Measurements from ENCODE around the gene GJD2.
A peak's percentile ranks its signal among the peaks of the same experiment; 100 is the strongest.

GJD2 gene

DNA sequence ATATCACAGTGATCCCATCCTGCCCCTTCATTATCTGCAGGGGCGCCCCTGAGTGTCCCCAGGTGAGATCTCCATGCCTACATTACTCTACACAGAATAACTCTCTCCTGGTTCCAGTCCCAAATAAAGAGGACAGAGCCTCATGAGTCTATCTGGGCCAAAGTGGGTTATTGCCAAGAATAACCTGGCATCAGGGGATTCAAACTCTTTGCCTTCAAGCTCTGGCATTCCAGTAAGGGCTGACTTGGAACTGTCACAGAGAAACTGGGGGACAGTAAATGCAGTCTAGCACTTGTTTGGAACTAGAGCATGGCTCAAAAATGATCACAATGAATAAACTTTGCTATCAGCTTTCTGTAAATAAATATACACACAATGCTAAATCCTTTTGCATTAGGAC, 30.3 kb downstream of the GJD2 start:
- DNase-seq (ENCODE audit: low spot score): no peak

DNA sequence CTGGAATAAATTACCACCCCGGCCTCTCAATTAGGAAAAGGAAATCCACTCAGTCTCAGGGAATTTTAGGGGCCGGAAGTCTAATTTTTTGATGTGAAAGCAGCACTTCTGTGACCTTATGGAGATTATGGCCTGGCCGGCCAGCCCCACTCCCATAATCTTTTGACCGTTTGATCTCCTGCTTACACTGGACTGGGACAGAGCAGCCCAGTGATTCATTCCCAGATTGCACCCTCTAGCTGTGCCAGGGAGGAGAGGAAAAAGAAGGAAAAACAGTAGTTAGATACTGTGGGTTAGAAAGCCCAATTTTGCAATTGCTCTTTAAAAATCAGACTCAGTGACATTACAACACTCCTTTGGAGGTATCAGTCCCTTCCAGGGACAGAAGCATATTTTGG, 32.4 kb downstream of the GJD2 start:
- no peak for DNase-seq (ENCODE audit: low spot score)

GRCh38 chr15:34721802-34722438, 32.9 kb downstream of the GJD2 start:
- no peak for DNase-seq (ENCODE audit: low spot score)

DNA sequence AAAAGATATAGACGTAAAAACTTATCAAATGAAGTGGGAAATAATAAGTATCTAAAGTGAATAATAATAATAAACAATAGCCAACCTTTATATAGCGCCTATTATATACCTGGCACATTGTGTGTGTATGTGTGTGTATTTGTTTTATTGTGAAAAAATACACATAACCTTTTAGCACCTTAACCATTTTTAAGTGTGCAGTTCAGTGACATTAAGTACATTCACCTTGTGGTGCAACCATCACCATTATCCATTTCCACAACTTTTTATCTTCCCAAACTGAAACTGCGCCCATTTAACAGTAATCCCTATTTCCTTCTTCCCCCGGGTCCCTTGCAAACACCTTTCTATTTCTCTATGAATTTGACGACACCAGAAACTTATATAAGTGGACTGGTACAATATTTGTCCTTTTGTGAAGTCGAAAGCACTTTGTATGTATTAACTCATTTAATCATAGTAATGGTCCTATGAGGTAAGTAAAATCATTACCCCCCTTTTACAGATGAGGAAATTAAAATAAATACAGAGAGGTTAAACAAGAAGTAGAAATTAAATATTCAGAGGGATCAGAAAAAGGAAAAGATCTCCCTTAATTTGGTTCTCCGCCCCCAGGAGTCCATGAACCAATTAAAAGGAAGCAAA, 33.5 kb downstream of the GJD2 start:
- DNase-seq (ENCODE audit: low spot score): no peak

DNA sequence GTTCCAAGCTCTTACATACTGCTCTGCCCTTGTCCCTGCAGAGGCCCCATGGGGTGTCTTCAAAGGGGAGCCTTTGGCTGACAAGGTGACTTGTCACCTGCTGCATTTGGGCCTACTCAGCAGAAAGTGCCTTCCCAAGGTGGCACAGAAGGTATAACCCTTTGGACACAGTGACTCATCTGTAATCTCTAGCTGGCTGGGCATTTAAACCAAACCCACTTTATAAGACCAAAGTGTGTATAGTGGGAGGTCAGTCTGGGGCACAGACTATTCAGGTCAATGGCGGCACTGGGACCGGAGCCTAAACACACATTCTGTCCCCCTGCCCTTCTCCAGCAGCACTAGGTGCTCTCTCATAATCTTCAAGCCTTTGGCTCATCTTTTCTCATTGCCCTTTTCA, 35.1 kb downstream of the GJD2 start:
- DNase-seq (ENCODE audit: low spot score): no peak

GRCh38 chr15:34718681-34719665, 35.8 kb downstream of the GJD2 start:
- DNase-seq (ENCODE audit: low spot score): no peak

DNA sequence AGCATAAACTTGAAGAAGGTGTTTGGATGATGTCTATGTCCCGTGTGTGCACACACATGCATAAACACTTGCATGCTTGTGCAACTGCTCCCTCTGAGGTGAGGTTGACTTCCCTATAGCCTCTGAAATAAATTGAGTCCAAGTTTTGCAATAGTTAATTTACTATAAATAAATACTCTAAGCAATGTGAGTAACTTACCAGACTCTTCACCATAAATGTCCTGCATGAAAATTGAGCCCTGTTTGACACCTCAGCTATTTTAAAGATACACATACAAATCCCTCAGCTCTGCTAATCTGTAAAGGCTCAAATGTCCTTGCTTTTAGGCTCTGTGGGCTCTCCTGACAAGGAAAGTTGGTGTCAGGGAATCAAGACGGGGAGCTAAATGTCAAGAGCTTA, 37.1 kb downstream of the GJD2 start:
- DNase-seq (ENCODE audit: low spot score): no peak

- no peak for DNase-seq (ENCODE audit: low spot score)
These were observed 38.7 kb downstream of the GJD2 start for GRCh38 chr15:34716111-34716510.

- no peak for DNase-seq (ENCODE audit: low spot score)
These were observed 40.2 kb downstream of the GJD2 start for GRCh38 chr15:34714476-34715121.

DNA sequence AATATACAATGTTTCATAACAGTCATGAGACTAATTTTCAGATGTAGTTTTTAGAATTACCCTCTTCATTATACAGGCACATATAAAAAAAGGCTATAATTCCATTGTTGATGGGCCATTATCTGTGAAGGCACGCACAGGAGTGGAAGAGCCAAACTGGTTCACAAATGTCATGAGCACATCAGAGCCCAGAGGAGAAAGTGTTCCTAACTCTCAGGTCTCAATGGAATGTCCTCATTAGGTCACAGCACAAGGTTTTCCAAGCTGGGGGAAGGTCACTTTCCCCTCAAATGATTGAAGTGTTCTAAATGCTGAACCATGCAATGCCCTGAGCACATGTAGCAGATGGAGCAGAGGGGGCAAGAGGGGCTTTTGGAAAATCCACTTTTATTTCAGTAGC, 41.2 kb downstream of the GJD2 start:
- DNase-seq (ENCODE audit: low spot score): no peak

DNA sequence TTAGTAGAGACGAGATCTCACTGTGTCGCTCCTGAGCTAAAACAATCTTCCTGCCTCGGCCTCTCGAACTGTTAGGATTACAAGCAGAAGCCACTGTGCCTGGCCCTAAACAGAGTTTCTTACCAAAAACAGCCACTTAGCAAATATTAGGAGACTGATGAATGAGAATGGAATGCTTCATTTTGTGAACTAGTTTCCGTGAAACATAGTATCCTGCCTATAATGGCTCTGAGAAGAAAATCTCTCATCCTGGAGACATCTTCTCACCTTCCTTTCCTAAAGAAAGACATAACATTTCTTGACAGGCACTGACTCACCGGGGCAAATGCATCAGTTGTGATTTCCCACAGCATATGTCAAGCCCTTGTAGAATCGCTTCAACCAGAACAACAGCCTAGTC, 44.9 kb downstream of the GJD2 start:
- no peak for DNase-seq (ENCODE audit: low spot score)

DNA sequence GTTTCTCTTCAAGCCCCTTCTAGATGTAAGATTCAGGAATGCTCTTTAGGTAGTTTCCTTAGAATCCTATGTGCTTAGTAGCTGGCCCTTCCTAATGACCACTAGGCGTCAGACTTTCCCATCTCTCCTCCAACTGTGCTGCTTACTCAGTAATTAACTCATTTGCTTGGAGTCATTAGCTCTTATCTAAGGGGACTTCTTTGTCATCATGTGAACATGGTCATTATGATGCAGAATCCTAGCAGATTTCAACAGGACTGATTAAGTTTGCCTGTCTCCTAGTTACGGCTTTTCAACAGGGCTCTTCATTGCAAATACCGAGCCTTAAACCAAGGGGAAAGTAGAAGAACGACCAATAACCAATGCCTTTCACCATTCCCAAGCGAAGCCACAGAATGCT, 46.4 kb downstream of the GJD2 start:
- DNase-seq (ENCODE audit: low spot score): peak; percentile 16

DNA sequence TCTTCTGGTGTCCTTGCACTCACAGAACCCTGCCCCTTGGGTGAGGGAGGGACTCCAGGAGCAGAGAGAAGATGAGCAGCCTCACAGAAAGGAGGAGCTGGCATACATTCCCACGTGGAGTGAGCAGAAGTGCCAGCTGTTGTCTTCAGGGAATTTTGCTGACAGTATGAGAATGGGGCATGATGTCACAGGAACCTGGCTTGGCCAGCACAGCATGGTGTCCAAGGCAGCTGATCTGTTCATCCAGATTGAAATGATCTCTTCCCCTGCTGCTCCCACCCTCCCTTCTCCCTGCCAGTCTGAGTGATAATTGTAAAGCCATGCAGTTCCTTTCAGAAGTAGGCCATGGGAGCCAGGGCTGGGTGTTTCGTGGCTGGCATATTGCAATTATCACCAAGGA, 53.3 kb downstream of the GJD2 start:
- DNase-seq (ENCODE audit: low spot score): no peak

All from activated CD4-positive, alpha-beta T cell treated with anti-CD3 and anti-CD28 coated beads, Interleukin-2, Interleukin-4, amounts not matched to agents 100 ng/mL and 50 ng/mL, durations not matched to agents 16 hours and 8 hours (primary cell).